Activated gamma-delta T cell (primary cell): ENCODE data around the gene ADAR.

Experiments
- DNase-seq: peaks from one replicate; lab custom pipeline; 2025; lab: John Stamatoyannopoulos, UW

The ADAR gene

GRCh38 chr1:154582885-154583284 lies 25.1 kb downstream of the ADAR start:
- DNase-seq, result no peak

DNA sequence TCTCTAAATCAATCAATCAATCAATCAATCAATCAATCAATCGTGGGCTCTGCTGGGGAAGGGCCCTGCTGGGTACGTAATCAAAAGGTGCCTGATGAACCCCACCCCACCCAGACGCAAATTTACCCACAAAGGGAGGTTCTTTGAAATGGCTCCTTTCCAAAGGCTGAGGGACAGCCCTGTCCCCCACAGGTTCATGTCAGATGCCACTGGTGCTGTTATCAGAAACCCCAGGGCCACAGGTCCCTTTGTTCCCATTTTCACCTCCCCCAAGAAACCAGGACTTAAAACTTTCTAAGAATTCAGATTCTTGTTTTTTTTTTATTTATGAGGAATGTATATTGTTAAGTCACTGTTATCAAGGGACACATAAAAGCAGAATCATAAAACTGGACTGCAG lies 26.2 kb downstream of the ADAR start:
- DNase-seq, result no peak

DNA sequence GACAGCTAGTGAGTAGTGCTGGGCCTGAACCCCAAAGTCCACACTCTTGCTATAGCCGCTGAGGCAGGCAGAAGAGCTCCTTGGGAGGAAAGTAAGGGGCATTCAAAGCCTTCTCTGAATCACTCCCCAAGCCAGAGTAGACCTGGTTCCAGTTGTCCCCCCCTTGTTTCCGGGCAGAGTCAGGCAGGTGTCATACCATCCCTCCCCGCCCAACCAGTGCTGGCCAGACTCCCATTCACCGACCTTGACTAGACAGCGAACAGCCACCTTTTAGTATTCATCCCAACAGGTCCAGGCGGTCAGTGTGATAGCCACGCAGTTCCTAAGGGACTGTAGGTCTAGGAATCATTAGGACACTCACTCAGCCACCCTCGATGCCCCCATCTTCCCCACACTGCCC lies 28.6 kb downstream of the ADAR start:
- no peak for DNase-seq

DNA sequence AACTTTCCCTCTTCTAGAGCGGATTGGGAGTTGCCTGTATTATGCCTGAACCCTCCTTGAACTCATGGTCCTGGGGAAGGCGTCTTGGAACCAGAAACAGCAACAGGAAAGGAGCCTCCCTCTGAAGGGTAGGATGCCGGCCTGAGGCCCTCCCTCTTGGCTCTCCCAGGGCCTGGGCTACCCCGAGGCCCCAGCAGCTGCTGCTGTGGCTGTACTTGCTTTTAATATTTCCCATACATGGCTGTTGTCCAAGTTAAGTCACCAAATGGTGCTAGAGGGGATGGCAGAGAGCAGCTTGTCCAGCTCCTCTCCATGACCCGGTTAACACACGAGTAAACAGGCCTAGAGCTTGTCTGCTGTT lies 29.9 kb downstream of the ADAR start:
- no peak for DNase-seq

DNA sequence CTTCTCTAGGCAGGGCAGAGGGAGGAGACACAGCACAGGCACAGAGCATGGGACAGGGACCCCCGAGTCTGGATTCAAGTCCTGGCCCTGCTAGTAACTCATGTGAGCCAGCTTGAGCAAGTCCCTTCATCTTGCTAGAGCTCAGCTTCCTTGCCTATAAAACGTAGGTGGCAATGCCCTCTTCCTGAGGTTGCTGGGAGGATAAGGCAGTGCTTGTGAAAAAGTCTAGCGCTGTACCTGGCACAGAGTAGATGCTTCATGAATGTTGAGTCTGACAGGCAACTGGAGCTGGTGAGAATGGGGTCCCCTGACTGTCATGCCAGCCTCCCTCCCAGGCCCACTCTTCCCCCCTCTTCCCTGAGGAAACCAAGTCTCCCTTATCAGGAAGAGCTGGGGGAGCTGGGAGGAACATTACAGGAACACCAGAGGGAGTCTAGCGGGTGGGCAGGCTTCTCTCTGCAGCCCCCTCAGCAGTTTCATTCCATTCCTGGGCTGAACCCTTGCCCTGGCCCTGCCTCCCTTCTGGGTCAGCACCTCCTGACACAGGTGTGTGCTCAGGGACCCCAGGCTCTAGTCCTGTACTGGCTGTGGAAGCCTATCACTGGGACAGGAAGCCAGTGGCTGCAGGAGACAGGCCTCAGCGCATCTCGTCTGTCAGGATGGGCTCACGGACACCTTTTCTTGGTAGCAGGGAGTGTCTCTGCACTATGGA lies 30.5 kb downstream of the ADAR start:
- DNase-seq, result no peak

GRCh38 chr1:154575951-154576566 lies 31.9 kb downstream of the ADAR start:
- no peak for DNase-seq

DNA sequence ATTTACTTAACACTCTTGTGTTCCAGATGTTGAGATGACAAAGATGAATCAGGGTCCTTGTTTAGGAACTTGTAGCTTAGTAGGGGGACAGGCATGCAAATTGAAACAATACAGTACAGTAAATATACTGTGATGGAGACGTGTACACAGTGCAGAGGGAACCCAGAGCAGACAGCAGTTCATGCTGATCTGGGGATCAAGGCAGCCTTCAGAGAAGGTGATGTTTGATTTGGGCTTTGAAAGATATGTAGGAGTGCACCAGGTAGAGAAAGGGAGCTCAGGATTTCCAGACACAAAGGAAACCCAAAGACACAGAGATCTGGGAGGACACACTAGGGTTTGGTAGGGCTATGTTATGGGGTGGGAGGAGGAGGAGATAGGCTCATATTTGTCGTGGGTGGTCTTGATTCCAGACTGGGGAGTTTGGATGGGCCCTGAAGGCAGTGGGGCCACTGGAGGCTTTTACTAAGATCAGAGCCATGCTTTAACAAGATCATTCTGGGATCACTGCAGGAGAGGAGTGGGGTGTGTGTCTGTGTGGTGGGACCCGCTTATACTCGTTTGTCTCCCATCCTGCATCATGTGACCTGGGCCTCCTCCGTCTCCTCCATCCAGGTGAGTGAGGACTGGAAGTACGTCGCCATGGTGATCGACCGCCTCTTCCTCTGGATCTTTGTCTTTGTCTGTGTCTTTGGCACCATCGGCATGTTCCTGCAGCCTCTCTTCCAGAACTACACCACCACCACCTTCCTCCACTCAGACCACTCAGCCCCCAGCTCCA lies 32.6 kb downstream of the ADAR start:
- DNase-seq, result no peak

DNA sequence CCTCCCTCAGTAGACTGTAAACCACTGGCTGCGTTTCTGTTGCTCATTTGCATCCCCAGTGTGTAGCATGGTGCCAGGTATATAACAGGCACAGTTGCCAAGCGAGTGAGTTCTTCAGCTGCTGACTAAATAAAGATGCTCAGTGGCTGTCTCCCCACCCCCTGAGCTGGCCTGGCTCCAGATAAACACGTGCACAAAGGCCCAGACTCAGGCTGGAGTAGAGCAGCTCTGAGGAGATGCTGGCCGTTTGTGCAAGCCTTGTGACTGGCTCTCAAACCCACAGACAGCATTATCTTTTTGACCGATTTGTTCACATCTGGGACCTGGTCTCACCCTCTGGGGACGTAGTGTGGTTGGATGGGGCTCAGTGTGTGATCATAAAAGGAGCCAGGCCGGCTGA lies 33.3 kb downstream of the ADAR start:
- DNase-seq, result no peak

DNA sequence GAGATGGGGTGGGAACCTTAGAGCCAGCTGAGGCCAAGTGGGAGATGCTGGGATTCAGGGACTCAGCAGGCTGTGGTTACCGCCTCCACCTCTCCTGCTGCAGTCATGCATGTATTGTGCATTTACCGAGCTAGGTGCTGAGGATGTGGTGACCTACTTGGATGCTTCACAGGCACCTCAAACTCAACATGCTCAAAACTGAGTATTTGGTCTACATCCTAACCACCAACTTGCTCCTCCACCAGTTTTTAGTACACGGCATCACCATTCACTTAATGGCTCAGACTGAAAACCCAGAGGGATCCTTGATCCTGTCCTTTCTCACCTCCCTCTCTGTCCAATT lies 34.8 kb downstream of the ADAR start:
- no peak for DNase-seq

DNA sequence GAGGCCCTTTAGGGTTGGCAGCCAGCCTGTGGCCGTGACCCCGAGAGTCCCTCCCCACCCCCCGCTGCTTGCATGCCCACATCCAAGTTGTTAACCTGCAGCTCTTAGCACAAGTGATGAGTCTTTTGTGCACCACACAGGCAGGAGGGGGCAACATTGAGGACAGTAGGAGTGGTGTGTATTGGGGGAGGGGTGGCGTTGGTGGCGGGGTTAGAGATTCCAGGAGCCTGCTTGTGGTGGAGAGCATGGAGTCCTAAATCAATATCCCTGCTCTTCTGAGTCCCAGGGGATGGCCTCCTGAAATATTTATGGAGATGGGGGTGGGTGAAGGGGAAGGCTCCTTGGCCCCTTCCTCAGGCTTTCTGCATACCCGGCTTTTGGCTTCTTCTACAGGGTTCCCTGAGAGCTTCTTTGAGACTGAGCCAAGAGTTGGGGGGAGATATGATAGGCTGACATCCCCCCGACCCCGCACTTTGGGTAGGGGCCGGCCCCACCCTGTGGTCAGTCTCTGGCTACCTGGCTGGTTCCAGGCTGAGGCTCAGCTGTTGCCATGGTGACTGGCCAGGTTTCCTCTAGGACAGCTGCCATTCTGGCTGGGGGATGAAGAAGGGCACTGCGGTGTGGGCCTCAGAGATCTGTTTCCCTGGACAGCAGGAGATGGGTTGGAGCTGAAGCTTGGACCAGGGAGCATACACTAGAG lies 35.4 kb downstream of the ADAR start:
- DNase-seq, result no peak

GRCh38 chr1:154571964-154572288 lies 36.1 kb downstream of the ADAR start:
- DNase-seq, result no peak

DNA sequence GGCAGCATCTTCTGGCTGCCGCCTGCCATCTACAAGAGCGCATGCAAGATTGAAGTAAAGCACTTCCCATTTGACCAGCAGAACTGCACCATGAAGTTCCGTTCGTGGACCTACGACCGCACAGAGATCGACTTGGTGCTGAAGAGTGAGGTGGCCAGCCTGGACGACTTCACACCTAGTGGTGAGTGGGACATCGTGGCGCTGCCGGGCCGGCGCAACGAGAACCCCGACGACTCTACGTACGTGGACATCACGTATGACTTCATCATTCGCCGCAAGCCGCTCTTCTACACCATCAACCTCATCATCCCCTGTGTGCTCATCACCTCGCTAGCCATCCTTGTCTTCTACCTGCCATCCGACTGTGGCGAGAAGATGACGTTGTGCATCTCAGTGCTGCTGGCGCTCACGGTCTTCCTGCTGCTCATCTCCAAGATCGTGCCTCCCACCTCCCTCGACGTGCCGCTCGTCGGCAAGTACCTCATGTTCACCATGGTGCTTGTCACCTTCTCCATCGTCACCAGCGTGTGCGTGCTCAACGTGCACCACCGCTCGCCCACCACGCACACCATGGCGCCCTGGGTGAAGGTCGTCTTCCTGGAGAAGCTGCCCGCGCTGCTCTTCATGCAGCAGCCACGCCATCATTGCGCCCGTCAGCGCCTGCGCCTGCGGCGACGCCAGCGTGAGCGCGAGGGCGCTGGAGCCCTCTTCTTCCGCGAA lies 36.6 kb downstream of the ADAR start:
- no peak for DNase-seq

- no peak for DNase-seq
Observed at GRCh38 chr1:154568157-154568815, 39.7 kb downstream of the ADAR start.

GRCh38 chr1:154567386-154568156 lies 40.4 kb downstream of the ADAR start, which contains the start of gene CHRNB2:
TSS of gene CHRNB2 (plus strand) at chr1:154567778. CDS start at chr1:154568045, 267 bp downstream.
- DNase-seq, result peak; percentile 51

DNA sequence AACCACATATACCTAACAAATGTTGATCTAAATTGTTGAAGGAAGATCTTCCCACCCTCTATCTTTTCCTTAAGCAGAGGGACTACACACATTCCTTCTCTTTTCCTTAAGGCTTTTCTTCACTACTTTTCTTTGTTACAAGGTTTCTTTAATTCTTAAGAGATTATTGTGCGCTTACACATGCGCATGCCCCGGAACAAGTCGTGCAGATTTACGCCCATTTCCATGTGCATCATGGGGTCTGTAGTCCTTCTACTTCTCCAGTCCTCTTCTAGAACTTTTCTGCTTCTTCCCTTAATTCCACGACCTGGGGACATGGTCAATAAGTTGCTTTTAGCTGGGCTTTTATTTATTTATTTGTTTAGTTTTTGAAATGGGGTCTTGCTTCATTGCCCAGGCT lies 42.1 kb downstream of the ADAR start:
- DNase-seq, result no peak

DNA sequence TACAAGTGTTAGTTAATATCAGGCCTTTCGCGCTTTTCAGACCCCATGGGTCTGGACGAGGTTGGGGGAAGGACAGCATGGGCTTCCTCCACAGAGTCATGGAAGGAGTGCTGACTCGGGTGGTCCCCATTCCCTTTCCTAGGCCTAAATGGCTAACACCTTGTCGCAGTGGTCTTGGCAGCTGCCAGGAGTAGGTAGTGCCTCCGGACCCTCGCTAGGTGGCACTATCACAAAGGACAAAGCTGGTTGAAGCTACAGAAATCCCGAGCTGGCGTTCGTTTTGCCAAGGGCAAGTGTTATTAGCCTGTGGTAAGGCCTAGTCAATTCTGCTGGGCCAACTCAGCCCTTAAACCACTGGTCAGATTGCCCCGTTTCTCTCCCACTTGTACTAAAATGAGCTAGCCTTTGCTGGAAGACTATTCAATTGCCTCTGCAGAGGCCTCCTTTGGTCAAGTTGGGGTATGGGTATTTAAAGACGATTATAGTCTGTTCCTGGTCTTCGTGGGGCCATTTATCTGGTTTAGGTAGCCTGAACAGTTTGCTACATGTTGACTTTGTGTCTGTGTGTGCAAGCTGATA lies 48.4 kb downstream of the ADAR start:
- DNase-seq, result no peak

GRCh38 chr1:154558720-154559465 lies 49.1 kb downstream of the ADAR start:
- DNase-seq, result peak; percentile 99

DNA sequence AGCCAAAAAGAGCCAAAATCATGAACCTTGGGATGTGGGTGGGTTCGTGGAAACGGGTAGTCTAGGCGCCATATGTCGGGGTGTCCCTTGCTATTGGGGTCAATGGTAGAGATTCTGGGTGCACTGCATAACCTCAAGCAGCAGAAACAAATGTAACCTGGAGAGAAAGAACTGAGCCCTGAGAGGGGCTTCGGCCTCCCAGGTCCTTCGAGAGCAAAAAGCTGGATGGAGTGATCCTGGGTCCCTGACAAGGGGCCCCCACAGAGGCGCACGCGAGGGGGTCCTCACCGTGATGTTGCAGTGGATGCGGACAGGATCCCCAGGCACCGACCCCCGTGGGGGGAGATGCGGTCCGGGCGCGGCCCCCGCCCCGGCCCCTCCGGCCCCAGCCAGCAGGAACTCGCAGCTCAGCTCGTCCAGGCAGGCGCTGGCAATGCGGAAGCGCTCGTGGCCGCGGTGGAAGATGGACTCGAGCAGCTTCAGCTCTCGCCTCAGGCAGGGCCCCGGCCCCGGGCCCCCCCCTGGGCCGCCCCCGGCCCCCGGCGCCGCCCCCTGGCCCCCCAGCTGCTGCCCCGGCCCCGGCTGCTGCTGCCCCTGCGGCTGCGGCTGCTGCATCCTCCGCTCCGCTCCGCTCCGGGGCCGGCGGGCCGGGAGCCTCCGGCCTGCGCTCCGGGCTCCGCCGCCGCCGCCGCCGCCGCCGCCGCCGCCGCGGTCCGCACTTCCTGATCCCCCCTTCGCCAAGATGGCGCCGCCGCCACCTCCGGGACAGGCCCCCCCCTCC lies 49.9 kb downstream of the ADAR start, which contains the start of gene UBE2Q1:
UBE2Q1 (minus strand) TSS at position 724 of the 781 bp plus-strand sequence; CDS start at position 615, 109 bp downstream.
- peak; percentile 46 for DNase-seq
